HEK293T (cell line): ENCODE measurements around the gene ZNF286A.
"Not testable (repeated sequence)": the region's sequence is repeated elsewhere in the genome, so short reads cannot be mapped to it uniquely, and the experiment has no call there.

ENCODE experiments used
- ARNT ChIP-seq: fragments of 450-650 bp; IDR thresholded peaks from 2 replicates; pipeline ENCODE4 v1.6.1; 2017; ENCODE audit warnings: mild to moderate bottlenecking
- BHLHE40 ChIP-seq: fragments of 450-650 bp; IDR thresholded peaks from 2 replicates; pipeline ENCODE4 v1.6.1; 2016; ENCODE audit warnings: mild to moderate bottlenecking, moderate library complexity, borderline replicate concordance
- ELF4 ChIP-seq: fragments of 450-650 bp; IDR thresholded peaks from 2 replicates; pipeline ENCODE4 v1.6.1; 2017; ENCODE audit warnings: antibody characterized with exemption
- FOXA1 ChIP-seq: fragments of 450-650 bp; IDR thresholded peaks from 2 replicates; pipeline ENCODE4 v1.6.1; 2016; ENCODE audit warnings: mild to moderate bottlenecking
- FOXK2 ChIP-seq: fragments of 450-650 bp; IDR thresholded peaks from 2 replicates; pipeline ENCODE4 v1.6.1; 2016; ENCODE audit warnings: mild to moderate bottlenecking
- FOXM1 ChIP-seq: fragments of 450-650 bp; IDR thresholded peaks from 2 replicates; pipeline ENCODE4 v1.6.1; 2017; ENCODE audit warnings: mild to moderate bottlenecking, borderline replicate concordance
- HDGF ChIP-seq: fragments of 450-650 bp; IDR thresholded peaks from 2 replicates; pipeline ENCODE4 v1.6.1; 2017; ENCODE audit warnings: antibody characterized with exemption, borderline replicate concordance
- L3MBTL2 ChIP-seq: fragments of 450-650 bp; conservative IDR thresholded peaks from 2 replicates; pipeline ENCODE4 v1.6.1; 2016; ENCODE audit warnings: mild to moderate bottlenecking
- NFRKB ChIP-seq: fragments of 450-650 bp; IDR thresholded peaks from 2 replicates; pipeline ENCODE4 v1.6.1; 2016; ENCODE audit warnings: mild to moderate bottlenecking, moderate library complexity
- SP1 ChIP-seq: fragments of 450-650 bp; IDR thresholded peaks from 2 replicates; pipeline ENCODE4 v1.6.1; 2017
- TARDBP ChIP-seq: fragments of 450-650 bp; IDR thresholded peaks from 2 replicates; pipeline ENCODE4 v1.6.1; 2016
- ZNF384 ChIP-seq: fragments of 450-650 bp; IDR thresholded peaks from 2 replicates; pipeline ENCODE4 v1.6.1; 2016

DNA sequence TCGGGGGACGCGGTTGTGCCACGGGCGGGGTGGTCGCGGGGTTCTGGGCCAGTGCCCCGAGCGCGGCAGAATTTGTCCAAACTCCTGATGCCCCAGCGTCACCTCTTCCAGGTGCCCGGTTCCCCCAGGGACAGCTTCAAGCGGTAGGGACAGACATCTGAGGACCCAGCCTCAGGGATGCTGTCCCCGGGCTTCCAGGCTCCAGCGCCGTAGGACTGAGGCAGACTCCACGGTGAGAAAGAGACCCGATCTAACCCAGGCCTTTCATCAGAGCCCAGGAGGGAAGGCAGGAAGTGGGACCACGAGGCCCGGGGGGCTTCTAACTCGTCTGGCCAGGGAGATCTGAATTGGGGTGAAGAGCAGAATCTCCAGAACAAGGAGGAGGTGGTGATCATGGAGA is 385 bp downstream of the ZNF286A start:
- TF ChIP-seq SP1, ARNT, FOXK2, ELF4, FOXA1, NFRKB, TARDBP, L3MBTL2, HDGF, BHLHE40, ZNF384, FOXM1: not testable (repeated sequence)
